ENCODE data around the gene NCAN.

NCAN gene

GRCh38 chr19:19260417-19261214, 48.9 kb downstream of the NCAN start:
- no peak for DNase-seq (ENCODE audit: low read depth)

- no peak for DNase-seq (ENCODE audit: low read depth)
Observed at GRCh38 chr19:19261350-19262189, 49.8 kb downstream of the NCAN start.

GRCh38 chr19:19262190-19263057, 50.7 kb downstream of the NCAN start:
- DNase-seq (ENCODE audit: low read depth), result no peak

GRCh38 chr19:19263886-19264487, 52.2 kb downstream of the NCAN start:
- DNase-seq (ENCODE audit: low read depth), result no peak

GRCh38 chr19:19267305-19267704, 55.5 kb downstream of the NCAN start:
- DNase-seq (ENCODE audit: low read depth), result no peak

- DNase-seq (ENCODE audit: low read depth), result no peak
Observed at GRCh38 chr19:19268453-19269385, 57.0 kb downstream of the NCAN start.

GRCh38 chr19:19269952-19270694, 58.4 kb downstream of the NCAN start:
- no peak for DNase-seq (ENCODE audit: low read depth)

- no peak for DNase-seq (ENCODE audit: low read depth)
Observed at GRCh38 chr19:19270749-19271571, 59.2 kb downstream of the NCAN start.

- DNase-seq (ENCODE audit: low read depth), result no peak
Observed at GRCh38 chr19:19271828-19272599, 60.3 kb downstream of the NCAN start.

GRCh38 chr19:19274146-19274545, 62.4 kb downstream of the NCAN start:
- no peak for DNase-seq (ENCODE audit: low read depth)

- DNase-seq (ENCODE audit: low read depth), result no peak
Observed at GRCh38 chr19:19274716-19275565, 63.2 kb downstream of the NCAN start.

GRCh38 chr19:19276386-19276785, 64.6 kb downstream of the NCAN start:
- DNase-seq (ENCODE audit: low read depth), result no peak

- DNase-seq (ENCODE audit: low read depth), result no peak
Observed at GRCh38 chr19:19276851-19277250, 65.1 kb downstream of the NCAN start.

- no peak for DNase-seq (ENCODE audit: low read depth)
Observed at GRCh38 chr19:19278315-19278714, 66.6 kb downstream of the NCAN start.

GRCh38 chr19:19279062-19279612, 67.4 kb downstream of the NCAN start:
- DNase-seq (ENCODE audit: low read depth), result no peak

- DNase-seq (ENCODE audit: low read depth), result no peak
Observed at GRCh38 chr19:19279853-19280252, 68.1 kb downstream of the NCAN start.

- no peak for DNase-seq (ENCODE audit: low read depth)
Observed at GRCh38 chr19:19280561-19280960, 68.8 kb downstream of the NCAN start.
